CMK (cell line): ENCODE results near the gene SYNM.

Source experiments
- DNase-seq: peaks from one replicate; pipeline ENCODE4 v3.0.0-alpha.2; 2010; ENCODE audit warnings: low read depth

SYNM gene

DNA sequence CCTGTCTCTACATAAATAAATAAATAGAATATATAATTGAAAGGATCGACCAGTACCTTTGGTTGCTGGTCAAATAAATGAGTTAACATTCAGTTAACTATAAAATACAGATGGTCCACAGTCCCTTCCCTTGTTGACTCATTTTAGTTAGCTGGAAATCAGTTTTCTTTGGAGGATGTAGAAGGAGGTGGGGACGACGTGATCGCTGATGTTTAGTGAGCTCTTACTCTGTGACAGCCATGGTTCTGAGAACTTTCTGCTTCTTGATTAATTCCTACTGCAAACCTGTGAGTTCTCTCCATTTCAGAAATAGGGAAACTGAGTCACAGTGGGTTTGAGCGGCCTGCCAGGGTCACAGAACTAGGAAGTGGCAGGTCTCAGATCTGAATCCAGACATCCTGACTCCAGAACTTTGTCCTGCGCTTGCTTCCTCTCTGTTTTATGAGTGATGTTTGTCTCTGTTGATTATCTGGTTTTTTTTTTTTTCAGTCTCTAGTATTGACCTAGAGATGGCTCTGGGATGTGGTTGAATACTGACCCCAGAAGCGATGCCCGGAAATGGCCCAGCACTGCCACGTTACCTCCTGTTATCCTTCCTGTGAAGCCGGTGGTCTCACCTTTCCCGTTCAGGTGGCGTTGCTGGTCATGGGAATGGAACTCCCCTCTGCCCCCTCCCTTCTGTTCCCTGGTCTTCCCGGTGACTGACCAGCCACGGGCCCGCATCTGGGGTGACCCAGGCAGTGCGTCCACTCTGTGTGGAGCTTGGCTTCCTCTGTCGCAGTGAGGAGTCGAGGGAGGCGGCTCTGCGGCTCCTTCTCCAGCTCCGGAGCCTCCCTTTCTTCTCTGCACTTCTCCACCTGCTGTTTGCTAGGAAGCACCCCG, 18.2 kb downstream of the SYNM start:
- DNase-seq = no peak

DNA sequence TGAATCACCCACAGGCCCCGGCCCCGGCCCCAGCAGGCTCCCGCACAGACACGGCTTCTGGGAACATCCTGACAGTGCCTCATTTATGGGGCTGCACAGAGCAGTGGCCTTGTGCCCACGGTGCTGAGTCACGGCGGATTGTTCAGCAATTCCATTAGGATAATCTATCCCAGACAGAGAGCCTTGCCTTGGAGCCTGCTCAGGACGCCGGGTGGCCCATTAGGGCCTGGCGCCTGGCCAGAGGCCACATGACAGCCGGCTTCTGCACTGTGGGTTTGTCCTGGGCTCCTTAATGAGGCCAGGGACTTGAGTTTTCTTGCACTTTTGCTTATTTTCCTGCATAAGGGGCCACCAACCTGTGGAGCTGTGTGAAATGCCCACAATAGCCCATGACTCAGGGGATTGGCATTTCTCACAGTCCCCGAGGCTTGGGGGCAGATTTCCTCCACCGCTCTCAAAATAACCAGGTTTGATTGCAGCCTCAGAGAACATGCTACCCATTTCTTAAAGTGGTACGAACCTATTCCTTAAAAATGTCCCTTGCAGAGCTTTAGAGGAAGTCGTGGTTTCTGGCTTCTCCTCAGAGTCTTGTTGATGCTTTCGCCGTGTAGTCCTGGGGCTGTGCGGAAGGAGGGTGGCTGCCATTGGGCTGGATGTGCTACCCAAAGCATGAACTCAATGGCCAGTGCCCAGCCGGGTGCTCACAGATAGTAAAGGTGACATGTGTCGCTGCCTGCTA, 19.0 kb downstream of the SYNM start:
- no peak for DNase-seq

DNA sequence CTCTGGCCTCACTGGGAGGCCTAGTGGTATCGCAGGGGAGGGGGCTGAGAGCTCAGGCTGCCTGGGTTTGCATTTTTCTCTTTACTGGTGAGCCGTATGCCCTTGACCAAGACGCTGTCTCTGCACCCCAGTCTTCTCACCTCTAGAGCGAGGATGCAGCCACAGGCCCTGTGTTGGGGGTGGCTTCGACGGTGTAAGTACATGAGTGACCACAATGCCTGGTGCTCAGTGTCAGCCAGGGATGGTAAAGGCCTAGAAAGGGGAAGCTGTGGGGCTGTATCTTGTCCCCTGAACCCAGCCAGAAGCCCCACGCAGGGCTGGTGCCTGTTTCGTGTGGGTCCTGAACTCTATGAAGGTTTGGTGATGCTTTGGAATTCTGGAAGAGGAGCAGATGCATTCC, 19.8 kb downstream of the SYNM start:
- no peak for DNase-seq

DNA sequence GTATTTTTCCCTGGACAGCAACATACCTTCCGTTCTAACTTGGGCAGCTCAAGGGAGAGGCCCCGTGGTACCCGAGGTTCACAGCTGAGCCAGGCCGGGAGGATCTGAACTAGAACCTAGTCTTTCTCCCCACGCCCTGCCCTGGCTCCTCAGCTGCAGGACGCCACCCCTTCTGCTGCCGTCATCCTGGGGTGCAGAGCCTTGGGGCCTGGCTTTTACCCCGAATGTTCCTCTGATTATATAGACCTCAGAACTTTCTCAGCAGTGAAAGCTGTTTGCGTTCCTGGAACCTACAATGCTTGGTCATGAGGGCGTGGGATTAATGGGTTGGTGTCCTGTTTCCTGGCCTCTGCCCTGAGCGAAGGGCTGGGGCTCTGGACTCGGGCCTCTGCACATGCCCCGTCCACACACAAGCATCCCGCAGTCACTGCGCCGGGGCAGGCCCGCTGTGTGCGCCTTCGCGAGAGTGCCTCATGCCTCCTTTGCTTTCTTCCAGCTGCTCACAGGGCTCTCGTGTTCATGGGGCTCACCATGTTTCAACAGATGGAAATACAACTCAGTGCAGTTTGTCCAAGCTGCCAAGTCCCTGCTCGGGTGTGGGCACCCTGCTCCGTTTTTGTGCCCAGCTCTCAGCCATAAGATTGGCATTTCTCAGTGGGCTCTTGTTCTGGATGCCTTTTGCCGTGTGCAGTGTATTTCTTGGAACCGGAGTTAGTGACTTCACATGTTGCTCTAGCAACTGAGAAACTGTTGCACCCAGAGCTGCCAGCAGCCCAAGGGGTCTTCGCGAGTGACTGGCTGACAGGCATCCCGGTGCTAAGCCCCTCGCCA, 20.4 kb downstream of the SYNM start:
- DNase-seq = no peak

DNA sequence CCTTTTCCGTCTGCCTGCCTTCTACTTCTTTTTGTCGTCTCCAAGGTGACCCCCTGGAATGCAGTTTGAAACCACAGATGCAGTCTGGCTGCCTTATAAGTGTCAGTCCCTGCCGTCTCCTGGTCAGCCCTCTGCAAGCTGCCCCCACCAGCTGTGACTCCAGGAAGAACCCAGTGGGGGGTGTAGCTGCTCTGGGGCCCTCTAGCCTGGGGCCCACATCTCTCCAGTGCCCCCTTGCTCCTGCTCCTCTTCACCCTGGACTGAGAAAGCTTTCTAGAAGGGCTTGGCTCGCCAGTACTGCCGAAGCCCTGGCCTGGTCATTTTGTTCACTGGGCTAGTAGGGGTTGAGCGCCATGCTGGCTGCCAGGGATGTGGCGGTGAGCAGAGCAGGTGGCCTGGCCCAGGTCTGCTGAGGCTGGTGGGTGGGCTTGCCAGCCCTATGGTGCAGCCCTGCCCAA, 21.3 kb downstream of the SYNM start:
- DNase-seq = no peak

DNA sequence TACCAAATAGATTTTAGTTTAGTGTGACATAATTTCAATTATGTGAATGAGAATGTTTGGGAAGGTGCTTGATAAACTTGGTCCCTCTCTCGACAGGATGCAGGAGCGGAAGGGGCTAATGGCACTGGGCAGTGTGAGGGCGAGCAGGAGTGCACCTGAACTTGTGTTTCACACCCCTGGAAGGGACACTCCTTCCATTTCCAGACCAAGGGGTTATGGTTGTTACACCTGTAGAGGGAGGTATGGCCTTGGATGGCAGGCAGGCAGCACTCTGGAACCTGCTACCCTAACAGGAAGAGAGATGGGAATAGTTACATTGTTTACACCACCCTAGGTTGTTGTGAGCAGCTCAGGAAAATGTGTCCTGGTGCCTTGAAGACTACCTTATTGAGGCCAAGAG, 22.1 kb downstream of the SYNM start:
- no peak for DNase-seq

DNA sequence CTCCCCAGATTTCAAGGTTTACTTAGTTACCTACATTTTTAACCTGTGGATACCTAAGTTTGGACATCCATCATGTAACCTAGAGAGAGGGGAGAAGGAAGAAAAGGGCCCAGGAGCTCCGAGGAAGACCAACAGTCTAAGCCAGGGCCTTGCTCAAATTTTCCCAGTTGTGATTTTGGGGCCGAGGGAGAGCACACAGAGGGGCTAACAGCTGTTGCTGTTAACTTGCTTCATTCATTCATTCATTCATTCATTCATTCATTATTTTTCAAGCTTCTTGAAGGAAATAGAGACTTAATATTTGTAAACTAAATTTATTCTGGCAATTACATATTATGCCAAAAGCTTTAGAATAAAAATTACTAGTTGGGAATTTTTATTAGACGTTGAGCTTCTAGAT, 22.9 kb downstream of the SYNM start:
- no peak for DNase-seq

DNA sequence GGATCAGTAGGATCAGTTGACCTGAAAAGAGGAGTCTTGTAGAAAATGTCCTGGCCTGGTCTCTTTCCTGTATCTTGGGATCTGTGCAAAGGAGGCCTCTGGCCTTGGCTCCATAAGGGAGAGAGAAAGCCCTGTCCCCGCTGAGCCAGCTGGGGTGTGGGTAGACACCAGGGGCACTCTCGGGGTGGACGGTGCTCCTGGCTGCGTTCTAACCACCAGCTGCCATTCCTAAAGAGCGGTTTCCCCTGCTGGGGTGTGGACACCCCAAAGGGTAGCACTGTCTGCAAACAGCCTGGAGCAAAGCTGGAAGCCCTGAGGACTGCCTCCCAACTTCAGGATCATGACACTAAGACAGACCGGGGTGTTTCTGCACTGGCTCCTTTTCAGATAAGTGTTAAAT, 23.5 kb downstream of the SYNM start:
- no peak for DNase-seq

DNA sequence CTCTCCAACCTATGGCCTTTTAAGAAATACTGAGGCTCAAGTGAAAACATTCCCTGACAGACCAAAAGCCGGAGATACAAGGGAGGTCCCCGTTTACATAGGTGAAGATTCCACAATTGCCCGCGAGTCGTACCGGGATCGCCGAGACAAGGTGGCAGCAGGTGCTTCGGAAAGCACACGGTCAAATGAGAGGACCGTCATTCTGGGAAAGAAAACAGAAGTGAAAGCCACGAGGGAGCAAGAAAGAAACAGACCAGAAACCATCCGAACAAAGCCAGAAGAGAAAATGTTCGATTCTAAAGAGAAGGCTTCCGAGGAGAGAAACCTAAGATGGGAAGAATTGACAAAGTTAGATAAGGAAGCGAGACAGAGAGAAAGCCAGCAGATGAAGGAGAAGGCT, 24.8 kb downstream of the SYNM start:
- DNase-seq = no peak

DNA sequence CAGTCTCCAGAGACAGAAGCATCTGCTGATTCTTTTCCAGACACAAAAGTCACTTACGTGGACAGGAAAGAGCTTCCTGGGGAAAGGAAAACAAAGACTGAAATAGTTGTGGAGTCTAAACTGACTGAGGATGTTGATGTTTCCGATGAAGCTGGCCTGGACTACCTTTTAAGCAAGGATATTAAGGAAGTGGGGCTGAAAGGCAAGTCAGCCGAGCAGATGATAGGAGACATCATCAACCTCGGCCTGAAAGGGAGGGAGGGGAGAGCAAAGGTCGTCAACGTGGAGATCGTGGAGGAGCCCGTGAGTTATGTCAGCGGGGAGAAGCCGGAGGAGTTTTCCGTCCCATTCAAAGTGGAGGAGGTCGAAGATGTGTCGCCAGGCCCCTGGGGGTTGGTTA, 25.4 kb downstream of the SYNM start:
- no peak for DNase-seq

DNA sequence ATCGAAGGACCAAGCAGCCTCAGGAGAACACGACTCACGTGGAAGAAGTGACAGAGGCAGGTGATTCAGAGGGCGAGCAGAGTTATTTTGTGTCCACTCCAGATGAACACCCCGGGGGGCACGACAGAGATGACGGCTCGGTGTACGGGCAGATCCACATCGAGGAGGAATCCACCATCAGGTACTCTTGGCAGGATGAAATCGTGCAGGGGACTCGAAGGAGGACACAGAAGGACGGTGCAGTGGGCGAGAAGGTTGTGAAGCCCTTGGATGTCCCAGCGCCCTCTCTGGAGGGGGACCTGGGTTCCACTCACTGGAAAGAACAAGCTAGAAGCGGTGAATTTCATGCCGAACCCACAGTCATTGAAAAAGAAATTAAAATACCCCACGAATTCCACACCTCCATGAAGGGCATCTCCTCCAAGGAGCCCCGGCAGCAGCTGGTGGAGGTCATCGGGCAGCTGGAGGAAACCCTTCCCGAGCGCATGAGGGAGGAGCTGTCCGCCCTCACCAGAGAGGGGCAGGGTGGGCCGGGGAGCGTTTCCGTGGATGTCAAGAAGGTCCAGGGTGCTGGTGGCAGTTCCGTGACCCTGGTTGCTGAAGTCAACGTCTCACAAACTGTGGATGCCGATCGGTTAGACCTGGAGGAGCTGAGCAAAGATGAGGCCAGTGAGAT, 26.0 kb downstream of the SYNM start:
- DNase-seq = no peak

DNA sequence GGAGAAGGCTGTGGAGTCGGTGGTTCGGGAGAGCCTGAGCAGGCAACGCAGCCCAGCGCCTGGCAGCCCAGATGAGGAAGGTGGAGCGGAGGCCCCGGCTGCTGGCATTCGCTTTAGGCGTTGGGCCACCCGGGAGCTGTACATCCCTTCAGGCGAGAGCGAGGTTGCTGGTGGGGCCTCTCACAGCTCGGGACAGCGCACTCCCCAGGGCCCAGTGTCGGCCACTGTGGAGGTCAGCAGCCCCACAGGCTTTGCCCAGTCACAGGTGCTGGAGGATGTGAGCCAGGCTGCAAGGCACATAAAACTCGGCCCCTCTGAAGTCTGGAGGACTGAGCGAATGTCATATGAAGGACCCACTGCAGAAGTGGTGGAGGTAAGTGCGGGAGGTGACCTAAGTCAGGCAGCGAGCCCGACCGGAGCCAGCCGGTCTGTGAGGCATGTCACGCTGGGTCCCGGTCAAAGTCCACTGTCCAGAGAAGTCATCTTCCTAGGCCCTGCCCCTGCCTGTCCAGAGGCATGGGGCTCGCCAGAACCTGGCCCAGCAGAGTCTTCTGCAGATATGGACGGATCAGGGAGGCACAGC, 26.7 kb downstream of the SYNM start:
- no peak for DNase-seq

DNA sequence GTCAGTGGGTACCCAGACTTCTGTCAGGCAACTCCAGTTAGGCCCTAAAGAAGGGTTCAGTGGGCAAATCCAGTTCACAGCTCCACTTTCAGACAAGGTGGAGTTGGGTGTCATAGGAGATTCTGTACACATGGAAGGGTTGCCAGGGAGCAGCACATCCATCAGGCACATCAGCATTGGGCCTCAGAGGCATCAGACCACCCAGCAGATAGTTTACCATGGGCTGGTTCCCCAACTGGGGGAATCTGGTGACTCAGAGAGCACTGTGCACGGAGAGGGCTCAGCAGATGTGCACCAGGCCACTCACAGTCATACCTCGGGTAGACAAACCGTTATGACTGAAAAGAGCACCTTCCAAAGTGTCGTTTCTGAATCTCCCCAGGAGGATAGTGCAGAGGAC, 27.2 kb downstream of the SYNM start:
- no peak for DNase-seq

DNA sequence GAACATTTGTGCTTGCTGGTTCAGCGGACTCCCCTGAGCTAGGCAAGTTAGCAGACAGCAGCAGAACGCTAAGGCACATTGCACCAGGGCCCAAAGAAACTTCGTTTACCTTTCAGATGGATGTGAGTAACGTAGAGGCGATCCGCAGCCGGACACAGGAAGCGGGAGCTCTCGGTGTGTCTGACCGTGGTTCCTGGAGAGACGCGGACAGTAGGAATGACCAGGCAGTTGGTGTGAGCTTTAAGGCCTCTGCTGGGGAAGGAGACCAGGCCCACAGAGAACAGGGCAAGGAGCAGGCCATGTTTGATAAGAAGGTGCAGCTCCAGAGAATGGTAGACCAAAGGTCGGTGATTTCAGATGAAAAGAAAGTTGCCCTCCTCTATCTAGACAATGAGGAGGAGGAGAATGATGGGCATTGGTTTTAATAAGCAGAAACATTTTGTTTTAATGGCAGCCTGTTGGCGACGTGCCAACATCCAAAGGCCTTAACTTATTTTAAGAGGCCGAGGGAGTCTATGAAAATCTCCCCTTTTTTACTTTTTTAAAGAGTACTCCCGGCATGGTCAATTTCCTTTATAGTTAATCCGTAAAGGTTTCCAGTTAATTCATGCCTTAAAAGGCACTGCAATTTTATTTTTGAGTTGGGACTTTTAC, 27.9 kb downstream of the SYNM start:
- no peak for DNase-seq

DNA sequence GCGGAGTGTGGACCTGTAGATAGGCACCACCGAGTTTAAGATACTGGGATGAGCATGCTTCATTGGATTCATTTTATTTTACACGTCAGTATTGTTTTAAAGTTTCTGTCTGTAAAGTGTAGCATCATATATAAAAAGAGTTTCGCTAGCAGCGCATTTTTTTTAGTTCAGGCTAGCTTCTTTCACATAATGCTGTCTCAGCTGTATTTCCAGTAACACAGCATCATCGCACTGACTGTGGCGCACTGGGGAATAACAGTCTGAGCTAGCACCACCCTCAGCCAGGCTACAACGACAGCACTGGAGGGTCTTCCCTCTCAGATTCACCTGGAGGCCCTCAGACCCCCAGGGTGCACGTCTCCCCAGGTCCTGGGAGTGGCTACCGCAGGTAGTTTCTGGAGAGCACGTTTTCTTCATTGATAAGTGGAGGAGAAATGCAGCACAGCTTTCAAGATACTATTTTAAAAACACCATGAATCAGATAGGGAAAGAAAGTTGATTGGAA, 29.5 kb downstream of the SYNM start:
- DNase-seq = no peak

DNA sequence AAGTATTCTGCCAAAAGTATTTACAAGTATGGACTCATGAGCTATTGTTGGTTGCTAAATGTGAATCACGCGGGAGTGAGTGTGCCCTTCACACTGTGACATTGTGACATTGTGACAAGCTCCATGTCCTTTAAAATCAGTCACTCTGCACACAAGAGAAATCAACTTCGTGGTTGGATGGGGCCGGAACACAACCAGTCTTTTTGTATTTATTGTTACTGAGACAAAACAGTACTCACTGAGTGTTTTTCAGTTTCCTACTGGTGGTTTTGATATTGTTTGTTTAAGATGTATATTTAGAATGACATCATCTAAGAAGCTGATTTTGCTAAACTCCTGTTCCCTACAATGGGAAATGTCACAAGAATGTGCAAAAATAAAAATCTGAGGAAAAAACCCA, 30.3 kb downstream of the SYNM start:
- no peak for DNase-seq

DNA sequence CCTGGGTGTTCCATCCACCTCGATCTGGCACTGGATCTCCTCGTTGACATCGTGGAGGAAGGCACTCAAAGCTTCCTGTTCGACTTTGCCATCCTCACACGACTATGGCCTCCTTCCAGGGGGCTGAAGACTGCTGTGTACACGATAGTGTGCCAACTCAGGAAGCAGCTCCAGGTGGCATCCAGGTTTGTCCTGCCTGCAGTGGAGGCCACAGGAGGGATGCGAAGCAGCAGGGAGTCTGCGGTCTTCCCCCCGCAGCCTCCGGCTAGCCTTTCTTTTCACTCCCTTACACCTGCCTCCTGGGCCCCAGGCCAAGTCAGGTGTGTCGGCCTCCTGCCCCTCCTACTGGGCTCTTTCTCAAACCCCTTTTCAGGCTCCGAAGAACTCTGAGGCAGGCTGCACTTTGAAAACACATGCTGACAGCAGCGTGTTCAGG, 32.2 kb downstream of the SYNM start:
- no peak for DNase-seq

DNA sequence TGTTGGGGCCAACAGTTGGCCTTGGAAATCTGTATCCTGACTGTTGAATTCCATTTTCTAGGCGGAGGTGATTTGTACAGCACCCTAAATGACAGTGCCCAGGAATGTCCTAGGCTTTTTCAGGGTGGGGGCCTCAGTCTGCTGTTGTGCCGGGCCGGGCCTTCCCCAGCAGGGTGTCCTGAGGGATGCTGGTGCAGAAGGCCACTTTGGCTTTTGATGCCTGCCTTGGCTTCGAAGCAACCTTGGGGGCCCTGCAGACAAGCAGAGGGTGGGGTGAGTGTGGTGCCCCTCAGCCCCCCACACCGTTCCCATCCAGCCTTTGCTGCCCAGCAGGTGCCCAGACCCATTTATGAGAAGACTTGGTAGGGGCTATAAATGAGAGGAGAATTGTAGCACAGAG, 33.0 kb downstream of the SYNM start:
- DNase-seq = no peak

DNA sequence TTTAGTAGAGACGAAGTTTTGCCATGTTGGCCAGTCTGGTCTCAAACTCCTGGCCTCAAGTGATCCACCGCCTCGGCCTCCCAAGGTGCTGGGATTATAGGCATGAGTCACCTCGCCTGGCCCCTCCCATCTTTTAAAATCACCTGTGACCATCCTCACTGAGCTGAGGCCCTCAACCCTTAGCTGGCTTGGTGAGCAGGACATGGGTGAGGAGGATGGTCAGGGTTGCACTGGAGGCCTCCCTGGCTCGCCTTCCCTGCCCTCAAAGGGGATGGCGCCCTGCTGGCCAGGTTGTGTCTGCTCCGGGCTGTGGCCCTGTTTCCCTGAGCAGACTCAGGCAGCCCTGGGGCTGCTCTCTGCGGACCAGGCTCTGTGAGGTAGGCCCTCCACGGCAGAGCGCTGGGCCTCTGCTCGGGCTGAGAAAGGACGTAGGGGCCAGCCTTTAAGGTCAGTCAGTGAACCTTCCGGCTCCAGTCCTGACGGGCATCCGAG, 33.7 kb downstream of the SYNM start:
- DNase-seq = no peak

DNA sequence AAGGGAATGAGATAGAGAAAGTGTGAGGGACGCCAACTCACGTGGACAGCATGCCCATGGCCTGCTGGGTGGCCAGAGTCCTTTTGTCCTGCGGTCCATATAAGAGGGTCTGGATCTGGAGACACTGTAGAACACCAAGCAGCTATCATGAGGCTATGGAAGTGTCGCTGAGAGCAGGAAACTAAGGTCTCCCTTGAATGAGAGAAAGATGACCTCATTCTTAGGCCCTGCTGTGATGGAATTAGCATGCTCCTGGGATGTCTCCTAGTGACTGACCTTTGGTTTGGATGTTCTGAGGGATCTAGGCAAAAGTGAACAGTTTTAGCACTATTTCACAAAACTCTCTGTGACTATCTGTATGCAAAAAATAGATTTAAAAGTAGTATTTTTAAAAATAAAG, 34.4 kb downstream of the SYNM start:
- no peak for DNase-seq

DNA sequence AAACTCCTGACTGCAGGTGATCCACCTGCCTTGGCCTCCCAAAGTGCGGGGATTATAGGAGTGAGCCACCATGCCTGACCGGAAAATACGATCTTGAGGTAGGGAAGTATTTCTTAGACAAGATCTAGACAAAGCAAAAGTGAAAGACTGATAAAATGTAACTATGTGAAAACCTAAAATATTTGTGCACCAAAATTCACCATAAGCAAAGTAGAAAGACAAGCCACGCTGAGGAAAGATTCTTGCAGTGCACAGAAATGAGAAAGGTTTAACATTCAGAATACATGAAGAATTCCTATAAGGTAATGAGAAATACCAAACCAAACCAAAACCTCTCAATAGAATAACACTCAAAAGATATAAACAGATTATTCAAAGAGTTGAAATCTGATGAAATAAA, 35.7 kb downstream of the SYNM start:
- no peak for DNase-seq
